NCI-H69 (cell line): ENCODE data around the gene SYNGR3.
"Not testable (repeated sequence)": the region's sequence is repeated elsewhere in the genome, so short reads cannot be mapped to it uniquely, and the experiment has no call there.

ENCODE experiments used
- DNase-seq: peaks from one replicate; lab custom pipeline; 2025; lab: John Stamatoyannopoulos, UW

The SYNGR3 gene

GRCh38 chr16:1959269-1960039, 30.3 kb upstream of the SYNGR3 start, which contains the start of gene NDUFB10:
Gene NDUFB10, plus strand, starts transcription at chr16:1959538. Its CDS starts 87 bp downstream, at chr16:1959625.
- DNase-seq = peak; percentile 95

GRCh38 chr16:1960665-1961630, 28.8 kb upstream of the SYNGR3 start:
- peak; percentile 90 for DNase-seq

GRCh38 chr16:1961651-1962067, 28.1 kb upstream of the SYNGR3 start:
- peak; percentile 55 for DNase-seq

GRCh38 chr16:1962161-1963153, 27.3 kb upstream of the SYNGR3 start:
- DNase-seq = not testable (repeated sequence)

- peak; percentile 56 for DNase-seq
Measured at GRCh38 chr16:1963806-1964505, 25.8 kb upstream of the SYNGR3 start.

GRCh38 chr16:1964506-1965395, 25.0 kb upstream of the SYNGR3 start, which contains the start of gene RPS2:
Gene RPS2, minus strand, starts transcription at chr16:1964826. Its CDS starts 201 bp downstream, at chr16:1964625.
- DNase-seq = peak; percentile 99

- no peak for DNase-seq
Measured at GRCh38 chr16:1965396-1966001, 24.3 kb upstream of the SYNGR3 start.

- DNase-seq = no peak
Measured at GRCh38 chr16:1966460-1966859, 23.3 kb upstream of the SYNGR3 start, which contains the start of gene RNF151. Gene RNF151, plus strand, starts transcription at chr16:1966856. Its CDS starts 26 bp downstream, at chr16:1966882.

- DNase-seq = no peak
Measured at GRCh38 chr16:1968146-1968953, 21.4 kb upstream of the SYNGR3 start.

- peak; percentile 98 for DNase-seq
Measured at GRCh38 chr16:1971796-1972489, 17.8 kb upstream of the SYNGR3 start, which contains the start of gene TBL3. Gene TBL3, plus strand, starts transcription at chr16:1972053. Its CDS starts 112 bp downstream, at chr16:1972165.

- peak; percentile 47 for DNase-seq
Measured at GRCh38 chr16:1972490-1972877, 17.3 kb upstream of the SYNGR3 start.

GRCh38 chr16:1973461-1974156, 16.2 kb upstream of the SYNGR3 start:
- no peak for DNase-seq

- no peak for DNase-seq
Measured at GRCh38 chr16:1974157-1975070, 15.4 kb upstream of the SYNGR3 start.

- DNase-seq = no peak
Measured at GRCh38 chr16:1975432-1976215, 14.1 kb upstream of the SYNGR3 start.

- DNase-seq = no peak
Measured at GRCh38 chr16:1976216-1976520, 13.6 kb upstream of the SYNGR3 start.
